IMR-90 (cell line): ENCODE measurements around the gene FBXO28. TPM values are rescaled to one million over a fixed set of nuclear protein-coding genes. Genes with fewer than 3 reads are reported as not detected.

Experiments used
- ATAC-seq: fragments of 200-7000 bp; cut with Tn5 transposase; 2 replicates; pipeline ENCODE4 v1.9.1; 2020; ENCODE audit warnings: low read depth, mild to moderate bottlenecking, moderate library complexity
- BruUV-seq: library from RNA; stranded (reverse); fragments of 400-500 nt; replicated peaks from 2 replicates; lab custom pipeline; 2021; lab: Mats Ljungman, UMichigan
- CTCF ChIA-PET: fragments of 300-600 bp; formaldehyde crosslinking; extraction: SDS; loops from one replicate; lab custom pipeline; 2021; ENCODE audit warnings: antibody characterized with exemption; lab: Yijun Ruan, JAX
- POLR2A ChIA-PET: fragments of 300-600 bp; sonication (Branson Sonifier 250); formaldehyde crosslinking; loops from one replicate; lab custom pipeline; 2022; ENCODE audit warnings: antibody characterized with exemption; ENCODE audit not compliant: unreplicated experiment; lab: Charles Lee
- DNase-seq: peaks from one replicate; pipeline ENCODE4 v3.0.0; 2013
- H2AFZ ChIP-seq: replicated peaks from 2 replicates; pipeline ENCODE3; 2013; ENCODE audit warnings: low read length, mild to moderate bottlenecking; ENCODE audit not compliant: poor library complexity
- H2AK5ac ChIP-seq: 2 replicates; pipeline ENCODE4 v1.6.1; 2013; ENCODE audit warnings: low read depth, low read length, inconsistent platforms
- H2AK9ac ChIP-seq: replicated peaks from 2 replicates; pipeline ENCODE3; 2013; ENCODE audit warnings: mild to moderate bottlenecking, low read depth, low read length, moderate library complexity; ENCODE audit not compliant: poor library complexity
- H2BK120ac ChIP-seq: 2 replicates; pipeline ENCODE4 v1.6.1; 2013; ENCODE audit warnings: low read depth, low read length, inconsistent platforms
- H2BK15ac ChIP-seq: 3 replicates; pipeline ENCODE4 v1.6.1; 2013; ENCODE audit warnings: low read depth, low read length, inconsistent platforms
- H2BK20ac ChIP-seq: 2 replicates; pipeline ENCODE4 v1.6.1; 2013; ENCODE audit warnings: low read depth, mild to moderate bottlenecking, inconsistent platforms, low read length, moderate library complexity
- H2BK5ac ChIP-seq: 2 replicates; pipeline ENCODE4 v1.6.1; 2013; ENCODE audit warnings: mild to moderate bottlenecking, low read depth, low read length, inconsistent platforms; ENCODE audit not compliant: poor library complexity, severe bottlenecking
- H3K14ac ChIP-seq: replicated peaks from 2 replicates; pipeline ENCODE4 v1.6.1; 2013; ENCODE audit warnings: low read depth, low read length, inconsistent platforms
- H3K18ac ChIP-seq: 2 replicates; pipeline ENCODE4 v1.6.1; 2013; ENCODE audit warnings: low read depth, low read length, control low read depth
- H3K23ac ChIP-seq: 2 replicates; pipeline ENCODE4 v1.6.1; 2013; ENCODE audit warnings: low read depth, low read length, inconsistent platforms
- H3K27ac ChIP-seq: 2 replicates; pipeline ENCODE4 v1.5.1; 2013; ENCODE audit warnings: mild to moderate bottlenecking, control low read depth, low read length; ENCODE audit not compliant: insufficient read depth
- H3K27me3 ChIP-seq: 2 replicates; pipeline ENCODE4 v1.6.1; 2013; ENCODE audit warnings: low read length; ENCODE audit not compliant: control insufficient read depth, insufficient read depth
- H3K36me3 ChIP-seq: 2 replicates; pipeline ENCODE4 v1.6.1; 2013; ENCODE audit warnings: low read length, mixed read lengths; ENCODE audit not compliant: control insufficient read depth, insufficient read depth
- H3K4ac ChIP-seq: 2 replicates; pipeline ENCODE4 v1.6.1; 2013; ENCODE audit warnings: low read depth, low read length, inconsistent platforms
- H3K4me1 ChIP-seq: 2 replicates; pipeline ENCODE4 v1.6.1; 2013; ENCODE audit warnings: low read length, mixed read lengths; ENCODE audit not compliant: control insufficient read depth, insufficient read depth
- H3K4me2 ChIP-seq: 2 replicates; pipeline ENCODE4 v1.6.1; 2013; ENCODE audit warnings: low read depth, mild to moderate bottlenecking, control low read depth, low read length, moderate library complexity
- H3K4me3 ChIP-seq: 2 replicates; pipeline ENCODE4 v1.5.1; 2013; ENCODE audit warnings: low read depth, mild to moderate bottlenecking, control low read depth, low read length, moderate library complexity; ENCODE audit not compliant: insufficient read depth
- H3K56ac ChIP-seq: 2 replicates; pipeline ENCODE4 v1.6.1; 2013; ENCODE audit warnings: low read length, inconsistent platforms; ENCODE audit not compliant: insufficient read depth; ENCODE audit errors: extremely low read depth
- H3K79me1 ChIP-seq, 2 experiments: 2 replicates each; pipeline ENCODE4 v1.6.1; 2013; ENCODE audit warnings: low read length in 2 of 2, inconsistent platforms in 1 of 2, low read depth in 1 of 2
- H3K9ac ChIP-seq: 2 replicates; pipeline ENCODE4 v1.6.1; 2013; ENCODE audit warnings: low read depth, low read length, control low read depth
- H3K9me1 ChIP-seq: 2 replicates; pipeline ENCODE4 v1.6.1; 2013; ENCODE audit warnings: low read length, inconsistent platforms; ENCODE audit not compliant: insufficient read depth
- H3K9me3 ChIP-seq: 2 replicates; pipeline ENCODE4 v1.6.1; 2013; ENCODE audit warnings: low read length; ENCODE audit not compliant: control insufficient read depth, insufficient read depth
- H4K20me1 ChIP-seq: 2 replicates; pipeline ENCODE4 v1.6.1; 2013; ENCODE audit warnings: low read length, inconsistent platforms; ENCODE audit not compliant: insufficient read depth
- H4K5ac ChIP-seq: 2 replicates; pipeline ENCODE4 v1.6.1; 2013; ENCODE audit warnings: mild to moderate bottlenecking, low read depth, low read length, control low read depth
- H4K8ac ChIP-seq, 2 experiments: 2 replicates each; pipeline ENCODE4 v1.6.1; 2013; ENCODE audit warnings: low read depth in 2 of 2, low read length in 2 of 2, control low read depth in 1 of 2, inconsistent platforms in 1 of 2
- H4K91ac ChIP-seq: 2 replicates; pipeline ENCODE4 v1.6.1; 2013; ENCODE audit warnings: low read depth, low read length, inconsistent platforms; ENCODE audit not compliant: insufficient read depth
- BHLHE40 ChIP-seq: fragments of 150-350 bp; IDR thresholded peaks from 2 replicates; pipeline ENCODE4 v1.6.1; 2016; ENCODE audit warnings: mild to moderate bottlenecking, low read depth, low read length
- CEBPB ChIP-seq: IDR thresholded peaks from 2 replicates; pipeline ENCODE4 v1.6.1; 2012; ENCODE audit warnings: low read depth, low read length, improper control_type of control experiment
- NFE2L2 ChIP-seq: fragments of 150-350 bp; IDR thresholded peaks from 2 replicates; pipeline ENCODE4 v1.6.1; 2016; ENCODE audit warnings: low read depth, mild to moderate bottlenecking, low read length
- WGBS, 2 experiments: methylation state at CpG; one replicate each; pipeline versions ENCODE4 v1.1.5 to v1.1.7; 2013; ENCODE audit warnings: missing lambda C conversion rate in 2 of 2; ENCODE audit not compliant: insufficient read length in 1 of 2; ENCODE audit errors: extremely low coverage in 2 of 2; 5-methylcytosine and 5-hydroxymethylcytosine counted together
- dilution Hi-C: fragments of 300-500 bp; cut with HindIII; formaldehyde crosslinking; loops from one replicate; pipeline ENCODE4 v1.14.3; 2018; ENCODE audit warnings: low sequenced_read_pairs; ENCODE audit not compliant: unreplicated experiment
- in situ Hi-C: fragments of 300-500 bp; cut with MboI; formaldehyde crosslinking; loops from 3 replicates; pipeline ENCODE4 v1.14.3; 2019; ENCODE audit warnings: low sequenced_read_pairs, inconsistent platforms, mixed read lengths
- intact Hi-C: fragments of 100-400 bp; cut with micrococcal nuclease; formaldehyde crosslinking; loops from 2 replicates; pipeline ENCODE4 v1.10.0; 2022
- polyA plus RNA-seq, 3 experiments: library from polyadenylated mRNA; depleted of rRNA; stranded (reverse); fragments of >200 nt; gene quantifications; 2 replicates each; pipeline ENCODE4 v1.2.3, GENCODE V29; 2012; ENCODE audit warnings: low replicate concordance in 1 of 3
- total RNA-seq: library from RNA; depleted of rRNA; stranded (reverse); fragments of >200 nt; gene quantifications from 2 replicates; pipeline ENCODE4 v1.2.3, GENCODE V29; 2012
- TF ChIP-seq, protein P1 (sequence below): fragments of 150-350 bp; IDR thresholded peaks from 2 replicates; pipeline ENCODE4 v1.6.1; 2016; ENCODE audit warnings: low read depth, mild to moderate bottlenecking, low read length, moderate library complexity, borderline replicate concordance

Gene FBXO28
- total and polyA plus RNA-seq, 2 of the 4 experiments (the other 2 are of a cell fraction), result 11.6 to 22.6 TPM

DNA sequence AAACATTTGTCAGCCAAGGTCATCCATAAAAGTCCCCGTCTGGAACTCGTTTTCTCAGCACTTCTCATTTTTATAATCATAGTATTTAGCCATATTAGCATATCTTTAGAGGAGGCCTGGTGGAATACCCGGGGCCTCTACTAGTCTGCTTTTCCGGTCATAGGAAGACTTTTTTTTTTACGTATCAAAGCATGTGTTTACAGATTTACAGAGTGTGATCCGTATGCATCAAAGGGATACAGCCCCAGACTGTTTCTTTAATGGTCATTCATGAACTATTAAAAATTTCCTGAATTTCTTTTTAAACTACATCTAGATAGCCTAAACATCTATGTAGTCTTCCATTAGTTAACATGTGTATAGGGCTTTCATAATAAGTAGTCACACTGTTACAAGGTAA lies 45.6 kb downstream of the FBXO28 start:
- no peak overlapping the region for H2BK20ac ChIP-seq
- dilution Hi-C loops (no loop called here), in situ Hi-C loops (no loop called here), intact Hi-C loops (no loop called here)
- peaks cover 12% of the 10 kb centered on the region for H3K36me3 ChIP-seq
- H2BK15ac ChIP-seq, result no peak overlapping the region
- no peak overlapping the region for H3K56ac ChIP-seq
- H4K20me1 ChIP-seq, result no peaks in the 10 kb centered on the region
- H3K4ac ChIP-seq, result no peak overlapping the region
- no TSS peak for BruUV-seq
- H3K9ac ChIP-seq, result no peak overlapping the region
- CTCF ChIA-PET, result interaction anchor here (1.3 kb wide), 1 partner anchor 9 kb away, joined by 3 read pairs; no protein-coding TSS in a partner anchor
- H3K14ac ChIP-seq, result no peak overlapping the region
- WGBS, 2 experiments, result no CpG with 5 or more reads among the region's 6 CpGs
- no peak overlapping the region for H2AK9ac ChIP-seq
- H4K8ac ChIP-seq, result no peak overlapping the region
- H3K27ac ChIP-seq, result no peak overlapping the region
- DNase-seq (no peak), ATAC-seq (no peak)
- no peak overlapping the region for H3K18ac ChIP-seq
- POLR2A ChIA-PET, result no interaction called here
- no peak overlapping the region for H2AFZ ChIP-seq
- H3K9me1 ChIP-seq, result no peaks in the 10 kb centered on the region
- H2BK120ac ChIP-seq, result no peak overlapping the region
- H3K23ac ChIP-seq, result no peak overlapping the region
- TF ChIP-seq CEBPB, result no peak
- TF ChIP-seq, protein P1, sequence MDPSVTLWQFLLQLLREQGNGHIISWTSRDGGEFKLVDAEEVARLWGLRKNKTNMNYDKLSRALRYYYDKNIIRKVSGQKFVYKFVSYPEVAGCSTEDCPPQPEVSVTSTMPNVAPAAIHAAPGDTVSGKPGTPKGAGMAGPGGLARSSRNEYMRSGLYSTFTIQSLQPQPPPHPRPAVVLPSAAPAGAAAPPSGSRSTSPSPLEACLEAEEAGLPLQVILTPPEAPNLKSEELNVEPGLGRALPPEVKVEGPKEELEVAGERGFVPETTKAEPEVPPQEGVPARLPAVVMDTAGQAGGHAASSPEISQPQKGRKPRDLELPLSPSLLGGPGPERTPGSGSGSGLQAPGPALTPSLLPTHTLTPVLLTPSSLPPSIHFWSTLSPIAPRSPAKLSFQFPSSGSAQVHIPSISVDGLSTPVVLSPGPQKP, result no peak
- TF ChIP-seq BHLHE40, result no peak
- TF ChIP-seq NFE2L2, result no peak
- H3K9me3 ChIP-seq, result no peaks in the 10 kb centered on the region
- 0 out of 4 replicates have a peak, but pooled peaks cover 0 to 8% of the 10 kb centered on the region in 2 experiments for H3K79me1 ChIP-seq
- no peak overlapping the region for H4K5ac ChIP-seq
- H3K27me3 ChIP-seq, result no peaks in the 10 kb centered on the region
- no peak overlapping the region for H2BK5ac ChIP-seq
- H2AK5ac ChIP-seq, result no peak overlapping the region
- H4K91ac ChIP-seq, result no peak overlapping the region
- no peak overlapping the region for H3K4me3 ChIP-seq
- H3K4me2 ChIP-seq, result no peak overlapping the region
- H3K4me1 ChIP-seq, result no peaks in the 10 kb centered on the region
